Measurements from ENCODE around the gene ENKD1. TPM values are rescaled to one million over a fixed set of nuclear protein-coding genes. Genes with fewer than 3 reads are reported as not detected.

Gene ENKD1
- total RNA-seq, 1 donor from 2014 or later, result 6.9 TPM

DNA sequence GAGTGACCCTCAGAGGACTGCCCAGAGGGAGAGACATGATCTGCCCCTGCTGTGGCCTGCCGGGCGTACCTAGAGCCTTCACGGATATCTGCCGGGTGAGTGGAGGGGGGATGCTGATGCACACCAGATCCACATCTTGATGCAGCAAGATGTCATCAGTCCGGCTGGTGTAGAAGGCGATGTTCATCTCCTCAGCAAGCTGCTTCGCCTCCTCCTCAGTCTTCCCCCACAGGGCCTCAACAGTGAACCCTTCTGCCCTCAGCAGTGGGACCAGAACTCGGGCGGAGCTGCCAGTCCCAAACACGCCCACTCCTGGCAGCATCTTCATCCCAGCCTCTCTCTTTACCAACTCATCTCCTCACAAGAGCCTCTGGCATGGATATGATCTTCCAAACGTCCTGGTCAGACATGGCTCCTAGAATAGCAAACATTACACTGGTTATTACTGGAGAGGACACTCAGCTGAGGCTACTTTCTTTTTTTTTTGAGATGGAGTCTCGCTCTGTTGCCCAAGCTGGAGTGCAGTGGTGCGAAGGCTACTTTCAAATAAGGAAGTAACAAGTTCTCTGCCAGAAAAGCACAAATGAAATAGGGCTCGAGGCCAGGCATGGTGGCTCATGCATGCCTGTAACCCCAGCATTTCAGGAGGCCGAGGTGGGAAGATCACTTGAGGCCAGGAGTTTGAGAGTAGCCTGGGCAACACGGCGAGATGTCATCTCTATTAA, 19.0 kb upstream of the ENKD1 start:
- no peak overlapping the region for H3K4me3 Mint-ChIP-seq
- Histone ChIP-seq H3K79me2 (ENCODE audit: low read depth) (no peaks in the 10 kb centered on the region), H3K36me3 (no peaks in the 10 kb centered on the region), H4K20me1 (ENCODE audit: low read depth) (no peaks in the 10 kb centered on the region), H3K9me3 (ENCODE audit: low read depth) (no peaks in the 10 kb centered on the region), H3F3A (ENCODE audit: low read depth) (no peaks in the 10 kb centered on the region), H3K4me3 (no peak overlapping the region), H3K4me1 (no peaks in the 10 kb centered on the region), H3K9ac (no peak overlapping the region), H2AFZ (replicated peaks) (no peak overlapping the region), H3K4me2 (no peak overlapping the region), H3K27ac (no peak overlapping the region), H3K27me3 (no peaks in the 10 kb centered on the region)
- H3K4me1 Mint-ChIP-seq, result no peaks in the 10 kb centered on the region
- H3K27me3 Mint-ChIP-seq (ENCODE audit: insufficient read depth, low read depth), result no peaks in the 10 kb centered on the region
- TF ChIP-seq EZH2 (IDR thresholded peaks at IDR 0.05) (no peak), EZH2phosphoT487 (IDR thresholded peaks at IDR 0.05) (no peak)
- TF ChIP-seq, protein P1, sequence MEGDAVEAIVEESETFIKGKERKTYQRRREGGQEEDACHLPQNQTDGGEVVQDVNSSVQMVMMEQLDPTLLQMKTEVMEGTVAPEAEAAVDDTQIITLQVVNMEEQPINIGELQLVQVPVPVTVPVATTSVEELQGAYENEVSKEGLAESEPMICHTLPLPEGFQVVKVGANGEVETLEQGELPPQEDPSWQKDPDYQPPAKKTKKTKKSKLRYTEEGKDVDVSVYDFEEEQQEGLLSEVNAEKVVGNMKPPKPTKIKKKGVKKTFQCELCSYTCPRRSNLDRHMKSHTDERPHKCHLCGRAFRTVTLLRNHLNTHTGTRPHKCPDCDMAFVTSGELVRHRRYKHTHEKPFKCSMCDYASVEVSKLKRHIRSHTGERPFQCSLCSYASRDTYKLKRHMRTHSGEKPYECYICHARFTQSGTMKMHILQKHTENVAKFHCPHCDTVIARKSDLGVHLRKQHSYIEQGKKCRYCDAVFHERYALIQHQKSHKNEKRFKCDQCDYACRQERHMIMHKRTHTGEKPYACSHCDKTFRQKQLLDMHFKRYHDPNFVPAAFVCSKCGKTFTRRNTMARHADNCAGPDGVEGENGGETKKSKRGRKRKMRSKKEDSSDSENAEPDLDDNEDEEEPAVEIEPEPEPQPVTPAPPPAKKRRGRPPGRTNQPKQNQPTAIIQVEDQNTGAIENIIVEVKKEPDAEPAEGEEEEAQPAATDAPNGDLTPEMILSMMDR (IDR thresholded peaks at IDR 0.05), result no peak
- H3K27ac Mint-ChIP-seq, result peak overlapping the region; percentile 21
- H3K9me3 Mint-ChIP-seq, result no peaks in the 10 kb centered on the region
- DNase-seq (ENCODE audit: low spot score), result no peak
- peaks cover 15% of the 10 kb centered on the region for H3K36me3 Mint-ChIP-seq

- Histone ChIP-seq H3K27ac (no peak overlapping the region), H3F3A (ENCODE audit: low read depth) (no peaks in the 10 kb centered on the region), H3K79me2 (ENCODE audit: low read depth) (no peaks in the 10 kb centered on the region), H4K20me1 (ENCODE audit: low read depth) (no peaks in the 10 kb centered on the region), H3K9me3 (ENCODE audit: low read depth) (no peaks in the 10 kb centered on the region), H3K9ac (no peak overlapping the region), H3K4me3 (no peak overlapping the region), H3K36me3 (no peaks in the 10 kb centered on the region), H3K27me3 (no peaks in the 10 kb centered on the region), H3K4me1 (no peaks in the 10 kb centered on the region), H2AFZ (replicated peaks) (no peak overlapping the region), H3K4me2 (no peak overlapping the region)
- H3K36me3 Mint-ChIP-seq, result peaks cover 10% of the 10 kb centered on the region
- H3K4me1 Mint-ChIP-seq, result no peaks in the 10 kb centered on the region
- H3K27ac Mint-ChIP-seq, result no peak overlapping the region
- TF ChIP-seq EZH2phosphoT487 (IDR thresholded peaks at IDR 0.05) (no peak), EZH2 (IDR thresholded peaks at IDR 0.05) (no peak)
- TF ChIP-seq, protein P1 (IDR thresholded peaks at IDR 0.05), result no peak
- no peak for DNase-seq (ENCODE audit: low spot score)
- peaks cover under 1% of the 10 kb centered on the region for H3K27me3 Mint-ChIP-seq (ENCODE audit: insufficient read depth, low read depth)
- H3K9me3 Mint-ChIP-seq, result no peaks in the 10 kb centered on the region
- no peak overlapping the region for H3K4me3 Mint-ChIP-seq
Observed at GRCh38 chr16:67683767-67684166, 17.2 kb upstream of the ENKD1 start.

DNA sequence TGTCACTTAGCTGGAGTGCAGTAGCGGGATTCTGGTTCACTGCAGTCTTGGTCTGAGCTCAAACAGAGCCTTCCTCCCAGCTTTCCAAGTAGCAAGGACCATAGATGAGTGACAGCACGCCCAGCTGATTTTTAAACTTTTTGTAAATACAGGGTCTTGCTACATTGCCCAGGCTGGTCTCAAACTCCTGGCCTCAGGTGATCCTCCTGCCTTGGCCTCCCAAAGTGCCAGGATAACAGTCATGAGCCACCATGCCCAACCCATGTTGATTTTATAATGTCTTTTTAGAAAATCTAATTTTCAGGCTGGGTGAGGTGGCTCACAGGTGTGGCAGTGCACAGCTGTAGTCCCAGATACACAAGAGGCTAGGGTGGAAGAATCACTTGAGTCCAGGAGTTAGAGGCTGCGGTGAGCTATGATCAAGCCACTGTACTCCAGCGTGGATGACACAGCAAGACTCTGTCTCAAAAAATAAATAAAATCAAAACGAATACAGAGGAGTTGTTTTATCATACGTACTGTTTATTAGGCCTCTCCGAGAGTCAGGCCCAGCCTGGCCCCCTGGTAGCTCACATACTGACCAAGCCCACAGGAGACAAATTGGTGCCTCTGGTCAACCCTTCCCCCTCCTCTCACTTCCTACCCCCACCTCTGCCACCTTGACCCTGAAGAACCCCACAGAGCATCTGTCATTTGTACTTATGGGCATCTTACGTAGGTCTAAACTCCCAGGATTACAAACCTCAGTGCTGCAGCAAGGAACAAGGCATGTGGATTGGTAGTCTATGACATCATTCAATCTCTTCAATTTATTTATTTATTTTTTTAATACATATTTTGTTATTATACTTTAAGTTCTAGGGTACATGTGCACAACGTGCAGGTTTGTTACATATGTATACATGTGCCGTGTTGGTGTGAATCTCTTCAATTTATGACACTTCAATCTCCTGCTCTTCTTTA, 13.7 kb upstream of the ENKD1 start:
- Histone ChIP-seq H3K4me2 (no peak overlapping the region), H3K79me2 (ENCODE audit: low read depth) (no peaks in the 10 kb centered on the region), H4K20me1 (ENCODE audit: low read depth) (no peaks in the 10 kb centered on the region), H3K4me3 (no peak overlapping the region), H3F3A (ENCODE audit: low read depth) (no peaks in the 10 kb centered on the region), H3K36me3 (no peaks in the 10 kb centered on the region), H3K9me3 (ENCODE audit: low read depth) (no peaks in the 10 kb centered on the region), H3K9ac (no peak overlapping the region), H3K27ac (no peak overlapping the region), H2AFZ (replicated peaks) (no peak overlapping the region), H3K4me1 (no peaks in the 10 kb centered on the region), H3K27me3 (no peaks in the 10 kb centered on the region)
- Mint-ChIP-seq H3K36me3 (peaks cover 6% of the 10 kb centered on the region), H3K4me1 (no peaks in the 10 kb centered on the region), H3K27me3 (ENCODE audit: insufficient read depth, low read depth) (peaks cover 4% of the 10 kb centered on the region), H3K27ac (no peak overlapping the region), H3K9me3 (no peaks in the 10 kb centered on the region), H3K4me3 (no peak overlapping the region)
- TF ChIP-seq, protein P1 (IDR thresholded peaks at IDR 0.05), result no peak
- TF ChIP-seq EZH2phosphoT487 (IDR thresholded peaks at IDR 0.05) (no peak), EZH2 (IDR thresholded peaks at IDR 0.05) (no peak)
- DNase-seq (ENCODE audit: low spot score), result no peak
